HG02642 (cell line): ENCODE data around the gene STYK1.

Experiments used
- ATAC-seq: cut with Tn5 transposase; IDR thresholded peaks from one replicate; pipeline ENCODE4 v1.9.1; 2021; ENCODE audit warnings: mild to moderate bottlenecking; ENCODE audit not compliant: unreplicated experiment, poor library complexity

The STYK1 gene

GRCh38 chr12:10673659-10674384 is at the start of gene STYK1:
Gene STYK1 (minus strand): TSS chr12:10674052. CDS start chr12:10634618, 39,434 bp downstream.
- peak; percentile 62 for ATAC-seq

DNA sequence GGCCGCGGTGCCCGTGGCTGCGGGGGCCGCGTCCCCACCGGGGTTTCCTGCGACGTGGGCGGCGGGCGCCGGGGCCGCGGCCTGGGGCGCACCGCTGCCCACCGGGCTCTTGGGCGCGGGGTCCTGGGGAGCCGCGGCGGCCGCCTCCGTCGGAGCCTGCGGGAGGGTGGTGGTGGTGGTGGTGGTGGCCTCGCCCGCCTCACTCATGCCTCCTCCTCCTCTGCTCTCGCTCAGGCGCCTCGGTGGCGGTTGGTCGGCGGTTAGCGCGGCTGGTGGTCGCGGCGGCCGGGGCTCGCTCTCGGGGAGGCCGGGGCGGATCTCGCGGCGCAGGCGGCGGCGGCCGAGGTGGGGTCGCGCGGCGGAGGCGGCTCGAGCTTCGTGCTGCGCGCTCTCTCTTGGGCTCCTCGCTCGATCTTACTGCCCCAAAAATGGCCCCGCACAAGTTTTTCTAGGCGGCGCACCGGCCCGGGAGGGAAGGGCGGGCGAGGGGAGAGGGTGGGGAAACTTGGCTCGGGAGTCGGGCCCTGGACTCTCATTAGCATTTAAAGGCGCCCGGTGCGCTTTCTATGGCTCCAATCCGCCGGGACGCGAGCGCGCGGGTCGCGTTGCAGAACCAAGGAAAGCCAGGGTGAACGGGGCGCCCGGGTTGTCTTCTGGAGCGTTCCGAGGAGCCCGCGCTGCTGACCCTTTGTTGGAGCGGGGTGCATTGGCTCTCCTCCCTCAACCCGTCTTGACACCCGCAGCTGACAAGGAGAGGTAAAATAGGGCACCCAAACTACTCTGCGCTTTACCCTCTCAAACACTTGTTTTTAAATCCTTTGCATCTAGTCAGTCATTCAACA is 49.3 kb upstream of the STYK1 start, which contains the start of gene YBX3:
Gene YBX3, minus strand, starts transcription at position 419 of the 842 bp plus-strand sequence. Its CDS starts 212 bp downstream, at position 207.
- peak; percentile 48 for ATAC-seq

DNA sequence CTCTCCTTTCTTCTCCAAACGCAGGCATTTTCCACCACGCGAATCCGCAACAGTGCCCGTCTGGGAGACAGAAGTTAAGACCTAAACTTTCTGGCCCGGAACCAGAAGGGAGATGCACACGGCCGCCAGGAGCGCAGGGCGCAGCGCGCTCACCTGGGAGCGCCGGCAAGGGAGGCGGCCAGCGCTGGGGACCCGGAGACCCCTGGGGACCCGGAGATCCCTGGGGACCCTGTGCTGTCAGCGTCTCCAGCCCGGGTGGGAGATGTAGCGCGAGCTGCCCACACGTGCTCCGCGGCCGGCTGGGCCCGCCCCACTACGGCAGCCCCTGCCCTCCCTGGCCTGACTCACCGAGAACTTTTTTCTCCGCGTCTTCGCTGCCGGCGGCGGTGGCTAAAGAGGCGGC is 48.7 kb upstream of the STYK1 start:
- ATAC-seq = peak; percentile 49

DNA sequence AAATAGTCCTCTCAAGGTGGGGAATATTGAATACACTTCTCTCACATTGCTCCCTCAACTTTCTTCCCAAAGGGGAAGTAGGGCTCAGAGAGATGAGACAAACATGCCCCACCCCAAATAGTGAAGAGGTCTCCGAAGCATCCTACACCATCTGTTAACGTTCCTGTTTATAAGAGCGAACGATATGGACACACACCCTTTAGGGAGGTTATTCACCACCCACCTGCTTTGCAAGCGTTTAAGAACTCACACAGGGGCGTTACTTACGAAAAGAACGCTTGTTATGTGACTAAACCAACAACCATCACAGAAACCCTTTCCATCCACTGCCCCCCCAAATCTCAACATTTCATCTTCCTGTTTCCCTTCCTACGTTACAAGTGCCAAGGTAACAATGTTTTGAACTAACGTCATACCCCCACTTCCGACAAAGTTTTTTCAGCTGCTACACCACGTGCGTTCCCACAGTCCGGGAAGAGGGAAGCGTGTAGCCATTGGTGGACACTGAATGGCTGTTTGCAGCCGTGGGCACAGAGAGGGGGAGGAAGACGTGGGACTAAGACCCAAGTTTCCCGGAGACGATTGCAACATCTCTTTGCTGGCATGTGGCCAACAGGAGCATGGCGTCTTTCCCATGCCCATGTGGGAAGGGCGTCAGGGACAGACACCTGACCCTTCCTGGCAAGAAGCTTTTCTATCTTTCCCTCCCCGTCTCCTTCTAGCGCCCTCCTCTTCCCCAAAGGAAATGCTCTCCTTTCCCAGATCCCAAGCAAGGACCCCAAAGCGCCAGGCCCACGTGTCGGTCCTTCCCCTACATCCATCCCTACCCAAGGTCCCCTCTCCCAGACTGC is 48.0 kb upstream of the STYK1 start:
- peak; percentile 35 for ATAC-seq

- no peak for ATAC-seq
Observed at GRCh38 chr12:10720974-10721650, 47.3 kb upstream of the STYK1 start.

DNA sequence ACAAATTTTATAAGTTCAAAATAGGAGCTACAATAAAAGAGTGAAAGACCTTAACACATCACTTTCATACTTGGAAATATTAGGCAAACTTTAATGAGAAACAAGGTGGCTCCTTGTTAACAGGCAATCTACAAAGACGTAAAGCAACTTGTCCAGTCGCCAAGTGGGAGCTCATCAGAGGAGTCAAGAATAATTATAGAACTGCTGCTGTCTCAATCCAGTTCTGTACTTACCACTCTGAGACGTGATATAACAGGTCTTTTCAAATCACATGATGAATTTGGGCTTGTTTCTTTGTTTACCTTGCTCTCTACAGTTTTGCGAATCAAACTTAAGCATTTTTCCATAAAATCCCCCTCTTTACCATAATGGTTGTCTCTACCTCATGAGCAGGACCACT is 45.6 kb upstream of the STYK1 start:
- no peak for ATAC-seq

DNA sequence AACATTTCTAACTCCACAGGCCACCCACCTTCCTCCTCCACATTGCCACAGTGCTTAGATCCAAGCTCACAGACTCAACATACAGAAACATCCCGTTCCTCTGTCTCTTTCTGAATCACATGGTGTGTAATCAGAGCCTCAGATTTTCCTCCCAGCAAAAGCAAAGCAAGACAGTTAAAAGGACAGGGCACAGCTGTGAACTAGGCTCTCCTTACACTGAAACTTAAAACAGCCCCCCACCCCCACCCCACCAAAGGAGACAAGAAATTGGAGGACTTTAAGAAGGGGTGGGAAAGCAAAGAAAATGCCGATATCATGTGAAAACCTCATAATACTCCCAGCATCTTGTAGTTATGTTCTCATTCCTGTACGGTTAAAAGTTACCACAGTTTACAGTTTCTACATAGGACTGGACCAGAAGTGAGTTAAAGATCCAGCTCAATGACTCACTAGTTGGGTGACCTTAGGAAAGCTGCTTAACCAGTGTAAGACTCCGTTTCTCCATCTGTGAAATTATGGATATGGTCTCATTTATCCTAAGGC is 44.5 kb upstream of the STYK1 start:
- ATAC-seq = no peak

DNA sequence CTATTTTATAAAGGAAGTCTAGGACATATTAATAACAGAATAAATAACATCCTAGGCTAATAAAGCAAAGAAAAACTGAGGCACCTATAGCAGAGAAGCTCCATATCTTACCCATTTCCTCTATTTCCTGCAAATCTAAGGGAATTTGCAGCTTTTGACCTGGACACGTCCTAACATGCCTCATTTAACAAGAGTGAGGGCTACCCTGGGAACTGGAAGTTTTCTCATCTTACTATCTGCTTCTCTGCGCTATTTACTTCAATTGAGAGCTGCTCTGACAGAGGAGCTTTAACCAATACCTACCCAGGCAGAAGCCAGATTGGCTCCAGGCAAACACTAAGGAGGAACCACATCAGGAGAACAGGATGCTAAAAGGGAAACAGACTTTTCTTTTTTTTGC is 43.6 kb upstream of the STYK1 start:
- no peak for ATAC-seq

- ATAC-seq = no peak
Observed at GRCh38 chr12:10716704-10717315, 43.0 kb upstream of the STYK1 start.

DNA sequence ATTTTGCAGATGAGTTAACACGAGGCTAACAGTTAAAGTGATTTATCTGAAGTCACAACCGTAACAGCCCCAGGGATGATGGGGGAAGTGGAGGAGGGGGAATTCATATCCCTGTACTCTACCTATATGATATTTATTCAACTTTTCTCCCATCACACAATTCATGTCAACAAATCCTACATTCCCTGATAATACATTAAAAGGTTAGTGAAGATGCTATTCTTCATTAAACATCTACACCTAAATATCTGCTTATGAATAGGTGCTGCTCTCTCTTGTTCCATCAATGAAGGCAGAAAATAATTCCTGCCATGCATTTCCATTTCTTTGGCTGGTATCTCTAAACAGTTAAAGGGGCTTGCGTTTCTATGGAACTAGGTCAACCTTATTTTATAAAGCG is 42.4 kb upstream of the STYK1 start:
- ATAC-seq = no peak

GRCh38 chr12:10715491-10715890 is 41.6 kb upstream of the STYK1 start:
- no peak for ATAC-seq

GRCh38 chr12:10709808-10710207 is 36.0 kb upstream of the STYK1 start:
- no peak for ATAC-seq

- ATAC-seq = no peak
Observed at GRCh38 chr12:10708862-10709261, 35.0 kb upstream of the STYK1 start.

- ATAC-seq = no peak
Observed at GRCh38 chr12:10705655-10706054, 31.8 kb upstream of the STYK1 start.

GRCh38 chr12:10701843-10702242 is 28.0 kb upstream of the STYK1 start:
- ATAC-seq = no peak

GRCh38 chr12:10701131-10701681 is 27.4 kb upstream of the STYK1 start:
- peak; percentile 68 for ATAC-seq

DNA sequence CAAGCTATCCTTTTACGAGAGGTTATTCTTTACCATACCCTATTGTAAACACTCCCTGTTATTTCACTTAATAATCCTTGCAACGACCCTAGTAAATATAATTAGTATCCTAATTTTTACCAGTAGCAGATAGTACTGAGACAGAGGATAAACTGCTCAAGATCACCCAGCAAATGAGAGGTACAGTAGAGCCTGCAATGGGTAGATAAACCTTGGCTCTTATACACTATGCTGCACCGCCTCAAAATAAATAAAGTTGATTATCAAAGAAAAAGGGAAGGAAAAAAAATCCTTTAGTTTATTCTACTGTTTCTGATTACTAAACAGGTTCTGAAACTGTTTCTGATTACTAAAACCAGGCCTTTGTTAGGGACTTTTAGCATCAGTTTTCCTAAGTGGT is 26.7 kb upstream of the STYK1 start:
- ATAC-seq = no peak

DNA sequence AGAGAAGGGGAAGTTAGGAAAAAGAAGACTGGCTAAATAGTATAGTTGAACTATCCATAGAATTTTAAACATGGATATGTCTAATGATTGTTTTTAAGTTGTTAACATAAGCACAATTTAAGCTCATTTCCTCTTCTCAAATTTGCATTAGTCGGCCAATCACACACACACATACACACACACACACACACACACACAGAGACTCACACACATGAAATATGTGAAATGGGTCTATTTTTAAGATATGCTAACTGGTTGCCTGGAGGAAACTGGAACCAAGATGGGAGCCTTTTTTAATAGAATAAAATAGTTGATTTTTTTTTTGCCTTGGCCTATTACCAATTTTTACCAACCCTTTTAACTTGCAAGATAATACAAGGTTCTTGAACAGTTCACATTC is 24.0 kb upstream of the STYK1 start:
- no peak for ATAC-seq

DNA sequence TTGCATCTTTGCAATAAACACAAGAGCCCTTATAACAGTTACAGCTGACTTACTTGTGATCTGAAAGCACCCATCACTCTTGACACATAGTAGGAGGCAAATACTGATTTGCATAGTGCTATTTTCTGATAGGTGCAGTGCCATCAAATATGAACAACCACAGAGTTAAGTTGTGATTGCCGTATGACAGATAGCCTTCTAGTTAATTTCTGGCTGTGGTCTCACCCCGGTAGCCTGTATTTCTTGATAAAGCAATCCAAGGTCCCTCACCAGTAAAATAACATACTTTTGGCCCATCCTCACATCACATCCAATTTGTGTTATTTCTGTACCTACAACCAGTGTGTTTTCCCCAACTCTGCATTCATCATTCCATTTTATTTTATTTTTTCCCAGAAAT is 23.3 kb upstream of the STYK1 start:
- no peak for ATAC-seq
